Vein endothelial cell (primary cell): ENCODE data around the gene TACR3. TPM values are rescaled to one million over a fixed set of nuclear protein-coding genes. Genes with fewer than 3 reads are reported as not detected.

Source experiments
- total RNA-seq: library from RNA; depleted of rRNA; stranded (reverse); fragments of >200 nt; gene quantifications from 2 replicates; pipeline ENCODE4 v1.2.3, GENCODE V29; 2012

TACR3 gene, protein sequence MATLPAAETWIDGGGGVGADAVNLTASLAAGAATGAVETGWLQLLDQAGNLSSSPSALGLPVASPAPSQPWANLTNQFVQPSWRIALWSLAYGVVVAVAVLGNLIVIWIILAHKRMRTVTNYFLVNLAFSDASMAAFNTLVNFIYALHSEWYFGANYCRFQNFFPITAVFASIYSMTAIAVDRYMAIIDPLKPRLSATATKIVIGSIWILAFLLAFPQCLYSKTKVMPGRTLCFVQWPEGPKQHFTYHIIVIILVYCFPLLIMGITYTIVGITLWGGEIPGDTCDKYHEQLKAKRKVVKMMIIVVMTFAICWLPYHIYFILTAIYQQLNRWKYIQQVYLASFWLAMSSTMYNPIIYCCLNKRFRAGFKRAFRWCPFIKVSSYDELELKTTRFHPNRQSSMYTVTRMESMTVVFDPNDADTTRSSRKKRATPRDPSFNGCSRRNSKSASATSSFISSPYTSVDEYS
- total RNA-seq = not detected in 2 replicates

DNA sequence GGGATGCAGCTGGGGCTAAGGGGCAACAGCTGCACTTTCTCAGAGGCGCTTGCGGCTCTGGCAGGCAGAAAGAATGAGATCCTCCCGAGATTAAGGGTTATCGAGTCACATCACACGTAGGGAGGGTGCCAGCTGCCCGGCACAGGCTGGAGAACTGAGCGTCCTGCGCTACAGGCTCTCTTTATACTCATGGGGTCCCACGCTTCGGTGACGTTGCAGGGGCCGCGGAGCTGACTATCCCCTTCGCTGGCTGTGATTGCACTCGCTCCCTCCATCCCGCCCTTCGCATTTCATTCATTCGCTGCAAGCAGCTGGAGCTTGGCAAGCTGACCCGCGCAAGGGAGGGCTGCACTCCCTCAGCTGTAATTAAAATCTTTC lies at the start of gene TACR3:
TACR3 (minus strand) TSS at position 156 of the 378 bp plus-strand sequence. CDS start 310 bp downstream, outside the sequence.

